H1 (cell line): ENCODE results near the gene ELL2. TPM values are rescaled to one million over a fixed set of nuclear protein-coding genes. Genes with fewer than 3 reads are reported as not detected.

Experiments used
- CTCF ChIA-PET: fragments of 300-600 bp; sonication (Branson Sonifier 250); formaldehyde crosslinking; loops from one replicate; lab custom pipeline; 2021; ENCODE audit not compliant: partially characterized antibody; lab: Charles Lee
- POLR2A ChIA-PET: fragments of 300-600 bp; sonication (Branson Sonifier 250); formaldehyde crosslinking; loops from one replicate; lab custom pipeline; 2021; ENCODE audit warnings: inconsistent platforms; ENCODE audit not compliant: partially characterized antibody; lab: Charles Lee
- DNase-seq, 2 experiments: peaks; one replicate each; pipeline versions ENCODE4 v3.0.0 to v3.0.0-alpha.2; 2010 to 2022; ENCODE audit warnings: low spot score in 2 of 2, low read depth in 1 of 2, mixed read lengths in 1 of 2
- FAIRE-seq: peaks from 2 replicates; lab custom pipeline; 2011; peaks lifted over from hg19 to GRCh38; lab: Jason Lieb, UNC
- H2AFZ ChIP-seq: 2 replicates; pipeline ENCODE4 v1.8.1; 2012; ENCODE audit warnings: low read length, inconsistent platforms
- H2AK5ac ChIP-seq: 2 replicates; pipeline ENCODE4 v1.6.1; 2013; ENCODE audit warnings: low read depth, low read length
- H2BK120ac ChIP-seq: replicated peaks from 2 replicates; pipeline ENCODE3; 2013; ENCODE audit warnings: low read depth, low read length, inconsistent platforms
- H2BK12ac ChIP-seq: 2 replicates; pipeline ENCODE4 v1.6.1; 2013; ENCODE audit warnings: low read depth, low read length
- H2BK15ac ChIP-seq: 2 replicates; pipeline ENCODE4 v1.6.1; 2013; ENCODE audit warnings: low read length
- H2BK20ac ChIP-seq: 2 replicates; pipeline ENCODE4 v1.6.1; 2013; ENCODE audit warnings: low read length
- H2BK5ac ChIP-seq: 2 replicates; pipeline ENCODE4 v1.6.1; 2013; ENCODE audit warnings: low read depth, low read length
- H3K14ac ChIP-seq: 2 replicates; pipeline ENCODE4 v1.6.1; 2013; ENCODE audit warnings: inconsistent platforms; ENCODE audit not compliant: insufficient read length
- H3K18ac ChIP-seq: 2 replicates; pipeline ENCODE4 v1.6.1; 2013; ENCODE audit warnings: low read length; ENCODE audit errors: extremely low read depth
- H3K23ac ChIP-seq: 2 replicates; pipeline ENCODE4 v1.6.1; 2013; ENCODE audit warnings: inconsistent platforms; ENCODE audit not compliant: insufficient read length
- H3K23me2 ChIP-seq: 2 replicates; pipeline ENCODE4 v1.6.1; 2013; ENCODE audit warnings: low read depth, low read length
- H3K27ac ChIP-seq: 2 replicates; pipeline ENCODE4 v1.6.1; 2011; ENCODE audit warnings: low read depth, low read length, inconsistent platforms
- H3K27me3 ChIP-seq, 4 experiments: replicated peaks in 1 of 4; 1 replicate in 1 of 4; 2 replicates in 3 of 4; pipeline versions ENCODE4 v1.6.1 to v1.8.1; 2011 to 2013; ENCODE audit warnings: low read length in 3 of 4, mild to moderate bottlenecking in 3 of 4, inconsistent platforms in 2 of 4, mixed read lengths in 2 of 4, moderate library complexity in 1 of 4; ENCODE audit not compliant: control insufficient read depth in 3 of 4, insufficient read depth in 3 of 4; ENCODE audit errors: extremely low read depth in 1 of 4
- H3K36me3 ChIP-seq, 4 experiments: 2 replicates each; pipeline versions ENCODE4 v1.6.1 to v1.8.1; 2011 to 2013; ENCODE audit warnings: mild to moderate bottlenecking in 4 of 4, low read length in 3 of 4, moderate library complexity in 2 of 4, control low read depth in 1 of 4, inconsistent platforms in 1 of 4; ENCODE audit not compliant: insufficient read depth in 4 of 4, control insufficient read depth in 2 of 4
- H3K4ac ChIP-seq: replicated peaks from 2 replicates; pipeline ENCODE3; 2013; ENCODE audit warnings: low read length, low read depth, mixed read lengths, inconsistent platforms; ENCODE audit not compliant: insufficient read length
- H3K4me1 ChIP-seq, 4 experiments: replicated peaks in 1 of 4; 1 replicate in 1 of 4; 2 replicates in 3 of 4; pipeline versions ENCODE4 v1.6.1 to v1.8.1; 2011 to 2013; ENCODE audit warnings: low read length in 3 of 4, inconsistent platforms in 2 of 4, mixed read lengths in 1 of 4; ENCODE audit not compliant: insufficient read depth in 4 of 4, control insufficient read depth in 3 of 4
- H3K4me2 ChIP-seq, 2 experiments: 2 replicates each; pipeline versions ENCODE4 v1.6.1 to v1.8.1; 2011 to 2013; ENCODE audit warnings: low read depth in 2 of 2, low read length in 2 of 2, control low read depth in 1 of 2, inconsistent platforms in 1 of 2, mild to moderate bottlenecking in 1 of 2; ENCODE audit not compliant: insufficient read depth in 1 of 2
- H3K4me3 ChIP-seq, 4 experiments: fragments of 200-600, 300-600 bp in 1 of 4; sonication (generic), shearing (Covaris generic), sonication (Bioruptor Twin) in 1 of 4; 2 replicates each; pipeline versions ENCODE4 v1.5.1 to v1.8.1; 2011 to 2016; ENCODE audit warnings: low read length in 4 of 4, low read depth in 3 of 4, control low read depth in 2 of 4, inconsistent platforms in 2 of 4, mild to moderate bottlenecking in 2 of 4, mixed read lengths in 1 of 4, moderate library complexity in 1 of 4; ENCODE audit not compliant: insufficient read depth in 2 of 4; ENCODE audit errors: extremely low read depth in 1 of 4
- H3K56ac ChIP-seq: replicated peaks from 2 replicates; pipeline ENCODE3; 2013; ENCODE audit warnings: low read depth, mild to moderate bottlenecking, mixed read lengths, low read length, inconsistent platforms; ENCODE audit not compliant: insufficient read length
- H3K79me1 ChIP-seq: 2 replicates; pipeline ENCODE4 v1.6.1; 2013; ENCODE audit warnings: low read depth, low read length, control low read depth
- H3K79me2 ChIP-seq, 2 experiments: 2 replicates each; pipeline versions ENCODE4 v1.6.1 to v1.8.1; 2012 to 2013; ENCODE audit warnings: low read length in 2 of 2, mild to moderate bottlenecking in 2 of 2, inconsistent platforms in 1 of 2; ENCODE audit not compliant: insufficient read depth in 2 of 2, control insufficient read depth in 1 of 2
- H3K9ac ChIP-seq, 4 experiments: replicated peaks in 1 of 4; 1 replicate in 1 of 4; 2 replicates in 3 of 4; pipeline versions ENCODE4 v1.6.1 to v1.8.1; 2011 to 2013; ENCODE audit warnings: low read depth in 3 of 4, low read length in 3 of 4, control low read depth in 2 of 4, mild to moderate bottlenecking in 2 of 4, moderate library complexity in 2 of 4, inconsistent platforms in 1 of 4; ENCODE audit errors: extremely low read depth in 1 of 4
- H3K9me3 ChIP-seq, 2 experiments: 2 replicates each; pipeline versions ENCODE4 v1.6.1 to v1.8.1; 2012 to 2013; ENCODE audit warnings: mild to moderate bottlenecking in 2 of 2, moderate library complexity in 2 of 2, control low read depth in 1 of 2, inconsistent platforms in 1 of 2, low read depth in 1 of 2, low read length in 1 of 2, mixed read lengths in 1 of 2; ENCODE audit not compliant: insufficient read depth in 2 of 2
- H4K20me1 ChIP-seq, 2 experiments: replicated peaks in 1 of 2; 2 replicates each; pipeline versions ENCODE3 to v1.8.1; 2011 to 2013; ENCODE audit warnings: inconsistent platforms in 2 of 2, low read length in 2 of 2, mild to moderate bottlenecking in 1 of 2; ENCODE audit not compliant: insufficient read depth in 2 of 2, control insufficient read depth in 1 of 2
- H4K5ac ChIP-seq: 2 replicates; pipeline ENCODE4 v1.6.1; 2013; ENCODE audit warnings: low read length, low read depth, mixed read lengths, inconsistent platforms; ENCODE audit not compliant: insufficient read length
- H4K8ac ChIP-seq: 2 replicates; pipeline ENCODE4 v1.8.0; 2013; ENCODE audit warnings: mild to moderate bottlenecking, moderate library complexity, low read length, inconsistent platforms; ENCODE audit not compliant: insufficient read depth; ENCODE audit errors: extremely low read depth
- H4K91ac ChIP-seq: replicated peaks from 2 replicates; pipeline ENCODE3; 2013; ENCODE audit warnings: low read length, mixed read lengths, inconsistent platforms; ENCODE audit not compliant: insufficient read length
- BRCA1 ChIP-seq: IDR thresholded peaks from 2 replicates; pipeline ENCODE4 v1.6.1; 2012; ENCODE audit warnings: low read depth, low read length, improper control_type of control experiment
- CBX5 ChIP-seq: fragments of 300-800, 300-1000 bp; sonication (generic); IDR thresholded peaks from 2 replicates; pipeline ENCODE4 v1.7.1; 2016; ENCODE audit warnings: antibody characterized with exemption, low read length, low read depth
- EP300 ChIP-seq, 2 experiments: IDR thresholded peaks; 1 replicate in 1 of 2; 2 replicates in 1 of 2; pipeline ENCODE4 v1.6.1; 2011 to 2012; ENCODE audit warnings: low read depth in 2 of 2, low read length in 2 of 2, mild to moderate bottlenecking in 2 of 2, borderline replicate concordance in 1 of 2, inconsistent platforms in 1 of 2, moderate library complexity in 1 of 2
- EZH2 ChIP-seq: fragments of 200-600 bp; sonication (generic); IDR thresholded peaks from 2 replicates; pipeline ENCODE4 v1.7.1; 2012; ENCODE audit warnings: low read depth, mild to moderate bottlenecking, moderate library complexity, low read length, inconsistent platforms; ENCODE audit not compliant: severe bottlenecking
- HDAC6 ChIP-seq: IDR thresholded peaks from one replicate; pipeline ENCODE4 v1.7.1; 2012; ENCODE audit warnings: low read depth, mild to moderate bottlenecking, inconsistent platforms, low read length, moderate library complexity
- KDM5A ChIP-seq: fragments of 200-600 bp; IDR thresholded peaks from 2 replicates; pipeline ENCODE4 v1.7.1; 2012; ENCODE audit warnings: mild to moderate bottlenecking, low read length, inconsistent platforms, mixed read lengths
- POLR2AphosphoS5 ChIP-seq: IDR thresholded peaks from 2 replicates; pipeline ENCODE4 v1.6.1; 2011; ENCODE audit warnings: low read depth, low read length
- RAD21 ChIP-seq, 2 experiments: IDR thresholded peaks in 1 of 2; conservative IDR thresholded peaks in 1 of 2; 2 replicates each; pipeline ENCODE4 v1.6.1; 2011; ENCODE audit warnings: low read depth in 2 of 2, low read length in 2 of 2, improper control_type of control experiment in 1 of 2, inconsistent platforms in 1 of 2, mild to moderate bottlenecking in 1 of 2, moderate library complexity in 1 of 2
- YY1 ChIP-seq: IDR thresholded peaks from 2 replicates; pipeline ENCODE4 v1.6.1; 2011; ENCODE audit warnings: low read depth, mild to moderate bottlenecking, low read length
- ZNF274 ChIP-seq: IDR thresholded peaks from 2 replicates; pipeline ENCODE4 v1.7.0; 2012; ENCODE audit warnings: low read length, borderline replicate concordance; ENCODE audit errors: extremely low read depth
- WGBS, 2 experiments: shearing (Covaris generic) in 1 of 2; methylation state at CpG; one replicate each; pipeline versions ENCODE4 v1.1.6 to v1.1.7; 2013 to 2015; ENCODE audit warnings: low lambda C conversion rate in 2 of 2, mixed read lengths in 2 of 2, inconsistent platforms in 1 of 2, low coverage in 1 of 2, missing lambda C conversion rate in 1 of 2; ENCODE audit not compliant: insufficient replicate concordance in 2 of 2, insufficient coverage in 1 of 2, insufficient read length in 1 of 2; ENCODE audit errors: extremely low coverage in 1 of 2, missing lambda C conversion rate in 1 of 2; 5-methylcytosine and 5-hydroxymethylcytosine counted together
- polyA plus RNA-seq, 7 experiments: library from polyadenylated mRNA; depleted of rRNA in 3 of 7; stranded (reverse) in 5 of 7; unstranded in 2 of 7; fragments of >200 nt in 5 of 7; fragments of 200-250 nt in 2 of 7; gene quantifications; 1 replicate in 5 of 7; 2 replicates in 1 of 7; 4 replicates in 1 of 7; pipeline versions ENCODE4 v1.2.1 to v1.2.3, GENCODE V29; 2011 to 2013; ENCODE audit warnings: missing spikeins in 2 of 7, mixed read lengths in 2 of 7
- total RNA-seq: library from RNA; stranded (reverse); fragmentation: NEBNext Ultra II Directional; extraction: Animal tissue kit (Norgen Biotek cat#: 25700); gene quantifications from 2 replicates; pipeline ENCODE4 v1.2.1, GENCODE V29; 2021
- TF ChIP-seq, protein P1 (sequence below), 3 experiments: IDR thresholded peaks; 1 replicate in 2 of 3; 2 replicates in 1 of 3; pipeline versions ENCODE4 v1.5.1 to v1.6.1; 2011; ENCODE audit warnings: low read length in 3 of 3, mild to moderate bottlenecking in 3 of 3, inconsistent platforms in 2 of 3, low read depth in 1 of 3, moderate library complexity in 1 of 3; ENCODE audit not compliant: insufficient read depth in 1 of 3; ENCODE audit errors: control extremely low read depth in 1 of 3

ELL2 gene
- total and polyA plus RNA-seq, 2 of the 8 experiments (the other 6 are each of a cell fraction or from before 2014, with no cell fraction given): 6.3 to 29.4 TPM

DNA sequence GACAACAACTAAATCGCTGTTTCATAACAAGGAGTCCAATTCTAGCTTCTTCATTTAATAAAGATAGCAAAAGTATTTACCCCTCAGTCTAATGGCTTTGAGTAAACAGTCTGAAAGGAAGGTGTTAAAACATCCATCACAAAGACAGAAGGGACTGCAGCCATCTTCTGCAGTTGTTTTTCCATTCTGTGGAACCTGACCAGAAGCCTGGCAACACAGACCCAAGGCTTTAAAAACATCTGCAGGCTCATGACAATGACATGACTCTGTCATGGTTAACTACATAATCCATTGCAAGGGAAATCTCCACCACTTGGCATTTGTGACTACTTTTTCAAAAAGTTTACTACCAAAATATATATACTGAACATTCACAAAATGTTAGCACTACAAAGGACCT, 51.9 kb downstream of the ELL2 start:
- Histone ChIP-seq H3K27me3 (no peaks in the 10 kb centered on the region), H4K91ac (no peak overlapping the region), H3K9me3 (no peaks in the 10 kb centered on the region), H3K4me3 (no peak overlapping the region), H3K9ac (no peak overlapping the region), H2BK12ac (no peak overlapping the region), H2AK5ac (no peak overlapping the region), H3K23me2 (no peaks in the 10 kb centered on the region), H3K4me2 (no peak overlapping the region), H3K79me1 (no peaks in the 10 kb centered on the region; the same call in 1 of the 2 replicates), H2AFZ (no peak overlapping the region), H2BK20ac (no peak overlapping the region), H4K5ac (no peak overlapping the region), H3K36me3 (no peaks in the 10 kb centered on the region; a peak in 1 of 8 replicates), H2BK120ac (no peak overlapping the region), H3K4ac (no peak overlapping the region), H3K23ac (no peak overlapping the region), H3K79me2 (no peaks in the 10 kb centered on the region; a peak in 1 of 4 replicates), H3K18ac (no peak overlapping the region), H3K56ac (no peak overlapping the region), H2BK15ac (no peak overlapping the region), H3K4me1 (peaks cover 0 to 4% (median 0%) of the 10 kb centered on the region in 4 experiments; a peak in 4 of 7 replicates), H3K27ac (no peak overlapping the region), H4K8ac (no peak overlapping the region), H4K20me1 (no peaks in the 10 kb centered on the region), H2BK5ac (no peak overlapping the region), H3K14ac (no peak overlapping the region)
- DNase-seq (no peak), FAIRE-seq (no peak)
- 73% methylated on average over 1 of the region's 1 CpG; no CpG with 5 or more reads in 1 of the 2 experiments for WGBS, 2 experiments
- ChIA-PET CTCF (interaction anchor here (0.6 kb wide), 1 partner anchor 263 kb away, joined by 3 read pairs; no protein-coding TSS in a partner anchor), POLR2A (interaction anchor here (1.2 kb wide), 1 partner anchor 53 kb away, joined by 3 read pairs; no protein-coding TSS in a partner anchor)
- TF ChIP-seq EP300 (IDR thresholded peaks at IDR 0.05; ENCODE audit: borderline replicate concordance in 1 of 2, low read depth in 2 of 2, low read length in 2 of 2) (no peak), HDAC6 (no peak), RAD21 (IDR thresholded peaks at IDR 0.05 in 1 of 2, conservative IDR thresholded peaks at IDR 0.05 in 1 of 2; ENCODE audit: low read depth in 2 of 2, low read length in 2 of 2) (no peak), BRCA1 (no peak), YY1 (no peak), KDM5A (no peak), POLR2AphosphoS5 (no peak), CBX5 (no peak), EZH2 (no peak), ZNF274 (no peak)
- TF ChIP-seq, protein P1, sequence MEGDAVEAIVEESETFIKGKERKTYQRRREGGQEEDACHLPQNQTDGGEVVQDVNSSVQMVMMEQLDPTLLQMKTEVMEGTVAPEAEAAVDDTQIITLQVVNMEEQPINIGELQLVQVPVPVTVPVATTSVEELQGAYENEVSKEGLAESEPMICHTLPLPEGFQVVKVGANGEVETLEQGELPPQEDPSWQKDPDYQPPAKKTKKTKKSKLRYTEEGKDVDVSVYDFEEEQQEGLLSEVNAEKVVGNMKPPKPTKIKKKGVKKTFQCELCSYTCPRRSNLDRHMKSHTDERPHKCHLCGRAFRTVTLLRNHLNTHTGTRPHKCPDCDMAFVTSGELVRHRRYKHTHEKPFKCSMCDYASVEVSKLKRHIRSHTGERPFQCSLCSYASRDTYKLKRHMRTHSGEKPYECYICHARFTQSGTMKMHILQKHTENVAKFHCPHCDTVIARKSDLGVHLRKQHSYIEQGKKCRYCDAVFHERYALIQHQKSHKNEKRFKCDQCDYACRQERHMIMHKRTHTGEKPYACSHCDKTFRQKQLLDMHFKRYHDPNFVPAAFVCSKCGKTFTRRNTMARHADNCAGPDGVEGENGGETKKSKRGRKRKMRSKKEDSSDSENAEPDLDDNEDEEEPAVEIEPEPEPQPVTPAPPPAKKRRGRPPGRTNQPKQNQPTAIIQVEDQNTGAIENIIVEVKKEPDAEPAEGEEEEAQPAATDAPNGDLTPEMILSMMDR (IDR thresholded peaks at IDR 0.05; ENCODE audit: control extremely low read depth in 1 of 3, insufficient read depth in 1 of 3, low read depth in 1 of 3, low read length in 3 of 3): no peak
